Measurements from ENCODE around the gene HEXD.

HEXD gene

DNA sequence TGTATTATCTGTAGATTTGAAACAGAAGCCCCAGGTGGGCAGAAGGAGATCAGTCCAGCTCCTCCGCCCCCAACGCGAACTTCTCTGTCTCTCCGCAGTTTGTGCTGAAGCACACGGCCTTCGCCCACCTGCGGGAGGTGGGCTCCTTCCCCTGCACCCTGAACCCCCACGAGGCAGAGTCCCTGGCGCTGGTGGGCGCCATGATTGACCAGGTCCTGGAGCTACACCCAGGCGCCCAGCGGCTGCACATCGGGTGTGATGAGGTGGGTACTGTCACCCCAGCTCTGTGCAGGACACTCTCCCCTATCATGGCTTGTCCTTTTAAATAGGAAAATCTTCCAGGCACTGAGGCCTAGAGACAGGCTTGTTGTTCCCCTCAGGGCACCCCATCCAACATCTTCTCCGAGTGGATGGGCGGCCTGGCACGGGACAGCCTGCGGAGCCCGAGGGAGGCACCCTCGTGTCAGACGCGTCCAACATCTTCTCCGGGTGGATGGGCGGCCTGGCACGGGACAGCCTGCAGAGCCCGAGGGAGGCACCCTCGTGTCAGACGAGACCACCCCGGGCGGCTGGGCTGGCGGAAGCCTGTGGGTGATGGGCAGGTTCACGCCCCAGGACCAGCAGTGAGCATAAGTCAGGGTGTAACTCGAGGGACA lies 15.5 kb downstream of the HEXD start:
- TF ChIP-seq, protein P1, sequence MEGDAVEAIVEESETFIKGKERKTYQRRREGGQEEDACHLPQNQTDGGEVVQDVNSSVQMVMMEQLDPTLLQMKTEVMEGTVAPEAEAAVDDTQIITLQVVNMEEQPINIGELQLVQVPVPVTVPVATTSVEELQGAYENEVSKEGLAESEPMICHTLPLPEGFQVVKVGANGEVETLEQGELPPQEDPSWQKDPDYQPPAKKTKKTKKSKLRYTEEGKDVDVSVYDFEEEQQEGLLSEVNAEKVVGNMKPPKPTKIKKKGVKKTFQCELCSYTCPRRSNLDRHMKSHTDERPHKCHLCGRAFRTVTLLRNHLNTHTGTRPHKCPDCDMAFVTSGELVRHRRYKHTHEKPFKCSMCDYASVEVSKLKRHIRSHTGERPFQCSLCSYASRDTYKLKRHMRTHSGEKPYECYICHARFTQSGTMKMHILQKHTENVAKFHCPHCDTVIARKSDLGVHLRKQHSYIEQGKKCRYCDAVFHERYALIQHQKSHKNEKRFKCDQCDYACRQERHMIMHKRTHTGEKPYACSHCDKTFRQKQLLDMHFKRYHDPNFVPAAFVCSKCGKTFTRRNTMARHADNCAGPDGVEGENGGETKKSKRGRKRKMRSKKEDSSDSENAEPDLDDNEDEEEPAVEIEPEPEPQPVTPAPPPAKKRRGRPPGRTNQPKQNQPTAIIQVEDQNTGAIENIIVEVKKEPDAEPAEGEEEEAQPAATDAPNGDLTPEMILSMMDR (IDR thresholded peaks at IDR 0.05; ENCODE audit: control insufficient read depth, insufficient read depth, low read depth, low read length, missing control alignments) = no peak
- no peak for DNase-seq (ENCODE audit: low read depth)
- no peak overlapping the region for H3K4me3 ChIP-seq (ENCODE audit: control insufficient read depth, low read depth, low read length)

- no peak overlapping the region for H3K4me3 ChIP-seq (ENCODE audit: control insufficient read depth, low read depth, low read length)
- TF ChIP-seq, protein P1 (IDR thresholded peaks at IDR 0.05; ENCODE audit: control insufficient read depth, insufficient read depth, low read depth, low read length, missing control alignments) = no peak
- DNase-seq (ENCODE audit: low read depth) = no peak
These were observed 16.0 kb downstream of the HEXD start for GRCh38 chr17:82434216-82434565.

DNA sequence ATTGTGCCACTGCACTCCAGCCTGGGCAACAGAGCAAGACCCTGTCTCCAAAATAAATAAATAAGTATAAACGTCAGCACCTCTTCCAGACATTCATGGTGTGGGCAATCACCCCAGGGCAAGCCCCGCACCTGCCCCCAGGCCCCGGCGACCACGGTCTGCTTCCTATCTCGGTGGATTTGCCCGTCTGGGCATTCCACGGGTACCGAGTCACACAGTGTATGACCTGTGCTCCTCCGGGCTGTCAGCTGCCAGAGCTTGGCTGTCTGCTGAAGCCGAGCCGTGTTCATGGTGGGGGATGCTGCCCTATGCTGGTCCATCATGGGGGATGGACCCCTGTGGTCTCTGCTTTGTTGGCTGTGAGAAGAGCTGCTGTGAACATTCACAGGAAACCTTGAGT lies 17.0 kb downstream of the HEXD start:
- no peak for DNase-seq (ENCODE audit: low read depth)
- TF ChIP-seq, protein P1 (IDR thresholded peaks at IDR 0.05; ENCODE audit: control insufficient read depth, insufficient read depth, low read depth, low read length, missing control alignments) = no peak
- no peak overlapping the region for H3K4me3 ChIP-seq (ENCODE audit: control insufficient read depth, low read depth, low read length)

- DNase-seq (ENCODE audit: low read depth) = no peak
- TF ChIP-seq, protein P1 (IDR thresholded peaks at IDR 0.05; ENCODE audit: control insufficient read depth, insufficient read depth, low read depth, low read length, missing control alignments) = no peak
- no peak overlapping the region for H3K4me3 ChIP-seq (ENCODE audit: control insufficient read depth, low read depth, low read length)
These were observed 17.7 kb downstream of the HEXD start for GRCh38 chr17:82435601-82436583.

GRCh38 chr17:82436601-82437324 lies 18.6 kb downstream of the HEXD start:
- H3K4me3 ChIP-seq (ENCODE audit: control insufficient read depth, low read depth, low read length) = no peak overlapping the region
- TF ChIP-seq, protein P1 (IDR thresholded peaks at IDR 0.05; ENCODE audit: control insufficient read depth, insufficient read depth, low read depth, low read length, missing control alignments) = no peak
- no peak for DNase-seq (ENCODE audit: low read depth)

DNA sequence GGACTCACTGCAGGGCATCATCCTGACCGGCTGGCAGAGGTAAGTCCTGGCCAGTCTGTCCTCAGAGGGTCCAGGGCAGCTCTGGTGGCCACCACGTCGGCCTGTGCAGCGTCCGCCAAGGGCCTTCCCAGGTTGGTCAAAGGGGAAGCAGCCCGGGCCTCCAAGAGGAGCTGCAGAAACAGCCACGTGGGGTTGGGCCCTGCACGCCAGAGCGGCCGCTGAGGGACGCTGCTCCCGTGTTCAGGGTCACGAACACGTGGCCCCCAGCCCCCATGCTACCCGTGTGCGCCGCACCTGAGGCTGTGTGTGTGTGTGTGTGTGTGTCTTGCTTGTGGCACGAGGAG lies 19.1 kb downstream of the HEXD start:
- DNase-seq (ENCODE audit: low read depth) = no peak
- TF ChIP-seq, protein P1 (IDR thresholded peaks at IDR 0.05; ENCODE audit: control insufficient read depth, insufficient read depth, low read depth, low read length, missing control alignments) = no peak
- no peak overlapping the region for H3K4me3 ChIP-seq (ENCODE audit: control insufficient read depth, low read depth, low read length)

Data from AG09309 (cell line).